HUES6 (cell line): ENCODE measurements around the gene CPT1C.

ENCODE experiments used
- H3K27ac ChIP-seq: 2 replicates; pipeline ENCODE4 v1.7.0; 2013; ENCODE audit warnings: low read depth, mild to moderate bottlenecking, low read length, inconsistent platforms
- H3K27me3 ChIP-seq: 2 replicates; pipeline ENCODE4 v1.6.1; 2013; ENCODE audit warnings: low read length; ENCODE audit not compliant: control insufficient read depth, insufficient read depth
- H3K36me3 ChIP-seq: 2 replicates; pipeline ENCODE4 v1.6.1; 2013; ENCODE audit warnings: low read length; ENCODE audit not compliant: control insufficient read depth, insufficient read depth
- H3K4me1 ChIP-seq: 2 replicates; pipeline ENCODE4 v1.6.1; 2013; ENCODE audit warnings: low read length; ENCODE audit not compliant: control insufficient read depth, insufficient read depth
- H3K4me3 ChIP-seq: 2 replicates; pipeline ENCODE4 v1.5.1; 2013; ENCODE audit warnings: low read depth, low read length
- H3K9ac ChIP-seq: one replicate; pipeline ENCODE4 v1.6.1; 2013; ENCODE audit warnings: mild to moderate bottlenecking, low read length
- H3K9me3 ChIP-seq: 2 replicates; pipeline ENCODE4 v1.6.1; 2013; ENCODE audit warnings: low read depth, low read length; ENCODE audit not compliant: control insufficient read depth, insufficient read depth

Gene CPT1C

GRCh38 chr19:49662011-49662410 lies 28.9 kb upstream of the CPT1C start:
- H3K4me1 ChIP-seq: 0 out of 2 replicates have a peak, but pooled peaks cover 2% of the 10 kb centered on the region
- peaks cover 8% of the 10 kb centered on the region for H3K9me3 ChIP-seq
- no peak overlapping the region for H3K27ac ChIP-seq
- no peak overlapping the region for H3K4me3 ChIP-seq
- peaks cover 61% of the 10 kb centered on the region for H3K36me3 ChIP-seq
- H3K27me3 ChIP-seq: no peaks in the 10 kb centered on the region
- H3K9ac ChIP-seq: no peak overlapping the region

GRCh38 chr19:49663224-49663623 lies 27.7 kb upstream of the CPT1C start:
- H3K4me3 ChIP-seq: no peak overlapping the region
- no peak overlapping the region for H3K27ac ChIP-seq
- no peak overlapping the region for H3K9ac ChIP-seq
- peaks cover 58% of the 10 kb centered on the region for H3K36me3 ChIP-seq
- peaks cover 8% of the 10 kb centered on the region for H3K9me3 ChIP-seq
- H3K27me3 ChIP-seq: no peaks in the 10 kb centered on the region
- 0 out of 2 replicates have a peak, but pooled peaks cover 2% of the 10 kb centered on the region for H3K4me1 ChIP-seq

GRCh38 chr19:49664171-49665035 lies 26.5 kb upstream of the CPT1C start:
- Histone ChIP-seq H3K27me3 (no peaks in the 10 kb centered on the region), H3K36me3 (peaks cover 53% of the 10 kb centered on the region)

GRCh38 chr19:49665036-49665350 lies 25.9 kb upstream of the CPT1C start:
- peaks cover 51% of the 10 kb centered on the region for H3K36me3 ChIP-seq
- peaks cover 6% of the 10 kb centered on the region for H3K9me3 ChIP-seq
- peak overlapping the region; percentile 11; the same call in 1 of the 2 replicates for H3K27ac ChIP-seq
- 0 out of 2 replicates have a peak, but pooled peaks cover 2% of the 10 kb centered on the region for H3K4me1 ChIP-seq
- peak overlapping the region; percentile 98 for H3K4me3 ChIP-seq
- no peaks in the 10 kb centered on the region for H3K27me3 ChIP-seq
- H3K9ac ChIP-seq: peak overlapping the region; percentile 86

More at GRCh38 chr19:49664171-49665035, 26.5 kb upstream of the CPT1C start:
- H3K27ac ChIP-seq: 0 out of 2 replicates have a peak overlapping the region, but pooled peaks have one; percentile 11
- H3K4me3 ChIP-seq: peak overlapping the region; percentile 98
- peak overlapping the region; percentile 86 for H3K9ac ChIP-seq
- peaks cover 8% of the 10 kb centered on the region for H3K9me3 ChIP-seq
- H3K4me1 ChIP-seq: 0 out of 2 replicates have a peak, but pooled peaks cover 2% of the 10 kb centered on the region

- Histone ChIP-seq H3K4me1 (0 out of 2 replicates have a peak, but pooled peaks cover 2% of the 10 kb centered on the region), H3K4me3 (peak within 1 kb of the TSS; percentile 98), H3K9me3 (peaks cover under 1% of the 10 kb centered on the region; the same call in 1 of the 2 replicates), H3K9ac (peak within 1 kb of the TSS; percentile 86), H3K27me3 (no peaks in the 10 kb centered on the region), H3K36me3 (peaks cover 51% of the 10 kb centered on the region), H3K27ac (peak within 1 kb of the TSS; percentile 38; the same call in 1 of the 2 replicates)
Measured at GRCh38 chr19:49665351-49666119, 25.4 kb upstream of the CPT1C start, which contains the start of the genes BCL2L12 and IRF3. BCL2L12 (plus strand) TSS chr19:49665933; CDS start chr19:49666693, 760 bp downstream. IRF3 (minus strand) TSS chr19:49665857; CDS start chr19:49664838, 1,019 bp downstream.

GRCh38 chr19:49666120-49666444 lies 24.8 kb upstream of the CPT1C start:
- Histone ChIP-seq H3K27ac (no peak overlapping the region), H3K9ac (peak overlapping the region; percentile 62), H3K9me3 (no peaks in the 10 kb centered on the region), H3K27me3 (no peaks in the 10 kb centered on the region), H3K36me3 (peaks cover 47% of the 10 kb centered on the region), H3K4me1 (0 out of 2 replicates have a peak, but pooled peaks cover 2% of the 10 kb centered on the region), H3K4me3 (peak overlapping the region; percentile 98)

- Histone ChIP-seq H3K27ac (no peak overlapping the region), H3K9ac (no peak overlapping the region)
Measured at GRCh38 chr19:49667473-49667872, 23.4 kb upstream of the CPT1C start.

GRCh38 chr19:49669516-49669915 lies 21.4 kb upstream of the CPT1C start:
- H3K27me3 ChIP-seq: no peaks in the 10 kb centered on the region
- no peak overlapping the region for H3K4me3 ChIP-seq
- peaks cover 34% of the 10 kb centered on the region for H3K36me3 ChIP-seq
- H3K9me3 ChIP-seq: no peaks in the 10 kb centered on the region
- H3K9ac ChIP-seq: no peak overlapping the region
- H3K27ac ChIP-seq: no peak overlapping the region
- H3K4me1 ChIP-seq: peaks cover 7% of the 10 kb centered on the region

More at GRCh38 chr19:49667473-49667872, 23.4 kb upstream of the CPT1C start:
- no peaks in the 10 kb centered on the region for H3K27me3 ChIP-seq
- no peaks in the 10 kb centered on the region for H3K9me3 ChIP-seq
- H3K4me1 ChIP-seq: peaks cover 10% of the 10 kb centered on the region
- H3K36me3 ChIP-seq: peaks cover 33% of the 10 kb centered on the region
- no peak overlapping the region for H3K4me3 ChIP-seq

- Histone ChIP-seq H3K36me3 (peaks cover 31% of the 10 kb centered on the region), H3K4me1 (peaks cover 10% of the 10 kb centered on the region), H3K4me3 (peak overlapping the region; percentile 45), H3K9me3 (no peaks in the 10 kb centered on the region), H3K27ac (no peak overlapping the region), H3K27me3 (no peaks in the 10 kb centered on the region), H3K9ac (peak overlapping the region; percentile 57)
Measured at GRCh38 chr19:49672131-49672919, 18.6 kb upstream of the CPT1C start.

GRCh38 chr19:49676136-49676783 lies 14.7 kb upstream of the CPT1C start:
- no peaks in the 10 kb centered on the region for H3K9me3 ChIP-seq
- H3K4me1 ChIP-seq: peaks cover 28% of the 10 kb centered on the region

More at GRCh38 chr19:49676136-49676783, 14.7 kb upstream of the CPT1C start:
- Histone ChIP-seq H3K27me3 (no peaks in the 10 kb centered on the region), H3K9ac (peak overlapping the region; percentile 97), H3K36me3 (peaks cover 15% of the 10 kb centered on the region), H3K27ac (peak overlapping the region; percentile 98), H3K4me3 (peak overlapping the region; percentile 61)
